Measurements from ENCODE around the gene LIF.

GRCh38 chr22:30277547-30278344 lies 31.2 kb upstream of the LIF start:
- no peak for TF ChIP-seq CTCF (conservative IDR thresholded peaks at IDR 0.05 in 1 of 2, IDR thresholded peaks at IDR 0.05 in 1 of 2; ENCODE audit: extremely low read depth in 1 of 2, insufficient read depth in 1 of 2, low read depth in 1 of 2, low read length in 2 of 2)
- TF ChIP-seq EZH2 (IDR thresholded peaks at IDR 0.05; ENCODE audit: borderline replicate concordance, low read length): no peak

Measured in mammary epithelial cell (primary cell).